RCC 7860 (cell line): Measurements from ENCODE around the gene FOXK2.
"Not testable (repeated sequence)": the region's sequence is repeated elsewhere in the genome, so short reads cannot be mapped to it uniquely, and the experiment has no call there.

Experiments
- DNase-seq: peaks from one replicate; pipeline ENCODE4 v3.0.0-alpha.2; 2015; ENCODE audit warnings: low spot score
- FAIRE-seq: peaks from 2 replicates; lab custom pipeline; 2012; peaks lifted over from hg19 to GRCh38; lab: Jason Lieb, UNC

FOXK2 gene

DNA sequence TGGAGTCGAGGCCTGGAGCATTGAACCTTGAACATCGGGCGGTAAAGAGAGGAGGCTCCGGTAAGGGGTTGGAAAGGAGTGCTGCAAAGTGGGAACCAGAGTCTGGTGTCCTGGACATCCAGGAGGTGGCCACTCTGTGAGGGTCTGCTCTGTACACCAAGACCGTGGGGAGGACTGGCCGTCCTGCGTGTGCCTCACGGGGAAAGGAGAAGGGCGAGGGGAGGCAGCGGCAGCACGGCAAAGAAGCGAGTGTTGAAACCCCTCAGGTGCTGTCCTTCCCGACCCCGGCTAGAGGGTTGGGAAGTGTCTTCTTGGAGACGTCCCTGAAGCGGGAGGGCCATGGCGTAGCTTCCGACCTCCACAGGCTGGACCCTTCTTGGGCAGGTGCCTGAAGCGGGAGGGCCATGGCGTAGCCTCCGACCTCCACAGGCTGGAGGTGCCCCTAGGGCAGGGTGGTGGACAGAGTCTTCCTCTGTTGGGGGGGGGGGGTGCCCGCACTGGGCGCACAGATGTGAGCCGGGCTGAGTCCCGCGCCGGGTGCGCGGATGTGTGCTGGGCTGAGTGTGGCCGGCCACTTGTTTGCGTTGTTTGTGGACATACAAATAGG, 42.0 kb downstream of the FOXK2 start:
- no peak for FAIRE-seq
- no peak for DNase-seq

DNA sequence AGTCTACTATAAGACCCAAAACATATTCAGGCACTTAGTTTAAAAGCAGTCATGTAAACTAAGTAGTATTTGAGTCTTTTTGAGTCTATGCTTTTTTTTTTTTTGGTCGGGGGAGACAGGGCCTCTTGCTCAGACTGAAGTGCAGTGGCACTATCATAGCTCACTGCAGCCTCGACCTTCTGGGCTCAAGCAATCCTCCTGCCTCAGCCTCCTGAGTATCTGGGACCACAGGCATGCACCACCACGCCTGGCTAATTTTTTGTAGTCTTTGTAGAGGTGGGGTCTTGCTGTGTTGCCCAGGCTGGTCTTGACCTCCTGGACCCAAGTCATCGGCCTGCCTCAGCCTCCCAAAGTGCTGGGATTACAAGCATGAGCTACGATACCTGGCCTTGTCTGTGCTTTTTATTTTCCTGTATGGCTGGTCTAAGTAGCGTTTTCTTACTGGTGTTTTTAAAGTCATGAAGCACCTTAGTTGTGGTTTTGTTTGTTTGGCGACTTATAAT, 43.2 kb downstream of the FOXK2 start:
- not testable (repeated sequence) for FAIRE-seq, DNase-seq

DNA sequence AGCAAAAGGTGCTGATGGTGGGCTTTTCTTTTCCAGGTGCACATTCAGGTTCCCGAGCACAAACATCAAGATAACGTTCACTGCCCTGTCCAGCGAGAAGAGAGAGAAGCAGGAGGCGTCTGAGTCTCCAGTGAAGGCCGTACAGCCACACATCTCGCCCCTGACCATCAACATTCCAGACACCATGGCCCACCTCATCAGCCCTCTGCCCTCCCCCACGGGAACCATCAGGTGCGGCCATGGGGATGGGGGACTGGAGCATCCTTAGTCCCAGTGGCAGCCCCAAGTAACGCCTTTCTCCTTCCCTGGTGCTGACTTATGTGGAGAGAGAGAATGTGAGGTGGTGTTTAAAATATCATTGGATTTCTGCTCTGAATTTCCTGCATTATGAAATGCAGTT, 43.8 kb downstream of the FOXK2 start:
- FAIRE-seq, result no peak

DNA sequence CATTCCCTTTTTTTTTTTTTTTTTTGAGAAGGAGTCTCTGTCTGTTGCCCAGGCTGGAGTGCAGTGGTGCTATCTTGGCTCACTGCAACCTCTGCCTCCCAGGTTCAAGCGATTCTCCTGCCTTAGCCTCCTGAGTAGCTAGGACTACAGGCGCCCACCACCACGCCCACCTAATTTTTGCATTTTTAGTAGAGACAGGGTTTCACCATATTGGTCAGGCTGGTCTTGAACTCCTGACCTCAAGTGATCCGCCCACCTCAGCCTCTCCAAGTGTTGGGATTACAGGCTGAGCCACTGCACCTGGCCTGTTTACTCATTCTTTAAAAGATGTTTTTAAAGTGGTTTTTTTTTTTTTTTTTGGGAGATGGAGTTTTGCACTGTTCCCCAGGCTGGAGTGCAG, 44.2 kb downstream of the FOXK2 start:
- not testable (repeated sequence) for FAIRE-seq, DNase-seq

More for the DNA sequence above, 43.8 kb downstream of the FOXK2 start:
- no peak for DNase-seq

DNA sequence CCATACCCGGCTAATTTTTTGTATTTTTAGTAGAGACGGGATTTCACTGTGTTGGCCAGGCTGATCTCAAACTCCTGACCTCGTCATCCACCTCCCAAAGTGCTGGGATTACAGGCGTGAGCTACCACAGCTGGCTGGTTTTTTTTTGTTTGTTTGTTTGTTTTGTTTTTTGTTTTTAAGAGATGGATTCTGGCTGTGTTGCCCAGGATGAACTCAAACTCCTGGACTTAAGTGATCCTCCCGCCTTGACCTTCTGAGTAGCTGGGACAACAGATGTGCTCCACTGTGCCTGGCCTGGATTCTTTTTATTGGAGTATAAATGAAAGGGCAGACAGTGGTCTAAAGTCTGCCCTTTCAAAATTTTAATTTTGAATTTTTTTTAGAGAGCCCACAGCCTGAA, 44.7 kb downstream of the FOXK2 start:
- no peak for DNase-seq
- FAIRE-seq, result no peak

DNA sequence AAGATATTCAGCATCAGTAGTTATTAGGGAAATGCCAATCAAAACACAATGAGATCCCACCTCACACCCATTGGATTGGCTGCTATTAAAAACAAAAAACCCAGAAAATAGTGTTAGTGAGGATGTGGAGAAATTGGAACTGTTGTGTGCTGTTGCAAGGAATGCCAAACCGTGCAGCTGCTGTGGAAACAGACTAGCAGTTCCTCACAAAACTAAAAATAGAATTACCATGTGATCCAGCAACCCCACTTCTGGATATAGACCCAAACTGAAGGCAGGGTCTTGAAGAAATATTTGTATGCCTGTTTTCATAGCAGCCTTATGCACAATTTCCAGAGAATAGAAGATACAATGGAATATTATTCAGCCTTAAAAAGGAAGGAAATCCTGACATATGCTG, 46.0 kb downstream of the FOXK2 start:
- FAIRE-seq (no peak), DNase-seq (no peak)

DNA sequence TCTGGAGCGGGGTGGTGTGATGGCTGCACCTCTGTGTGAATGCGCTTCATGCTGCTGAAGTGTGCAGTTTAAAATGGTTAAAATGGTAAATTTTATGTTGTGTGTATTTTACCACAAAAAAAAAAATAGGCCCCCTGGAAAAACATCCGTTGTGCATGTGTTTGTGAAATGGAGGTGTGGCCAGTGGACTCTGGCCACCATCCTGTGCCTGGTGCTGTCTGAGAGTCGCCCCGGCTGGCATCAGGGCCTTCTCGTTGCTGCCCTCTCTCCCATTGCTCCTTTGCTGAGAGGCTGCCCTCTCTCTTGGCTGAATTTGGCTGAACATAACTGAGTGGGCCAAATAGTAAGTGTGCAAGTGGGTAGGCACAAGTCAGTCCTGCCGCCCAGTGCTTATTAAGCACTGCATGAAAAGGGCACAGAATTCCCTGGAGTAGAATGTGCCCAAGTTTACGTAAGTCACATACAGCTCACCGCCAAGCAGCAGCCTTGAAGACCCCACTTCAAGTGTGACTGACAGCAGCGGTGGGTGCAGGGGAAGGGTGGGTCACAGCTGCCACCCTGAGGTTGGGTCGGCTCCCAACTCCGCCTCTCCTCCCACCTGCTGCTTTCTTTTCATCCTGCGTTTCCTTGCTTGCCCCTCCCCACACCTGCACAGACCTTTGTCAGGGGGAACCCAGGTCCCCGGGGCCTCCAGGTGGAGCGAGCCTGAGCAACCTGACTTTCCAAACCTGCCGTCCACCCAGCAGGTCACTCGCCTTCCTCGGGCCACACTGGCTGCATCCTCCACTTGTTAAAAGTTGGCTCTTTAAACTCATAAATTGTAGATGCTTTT, 46.8 kb downstream of the FOXK2 start:
- DNase-seq, result no peak

DNA sequence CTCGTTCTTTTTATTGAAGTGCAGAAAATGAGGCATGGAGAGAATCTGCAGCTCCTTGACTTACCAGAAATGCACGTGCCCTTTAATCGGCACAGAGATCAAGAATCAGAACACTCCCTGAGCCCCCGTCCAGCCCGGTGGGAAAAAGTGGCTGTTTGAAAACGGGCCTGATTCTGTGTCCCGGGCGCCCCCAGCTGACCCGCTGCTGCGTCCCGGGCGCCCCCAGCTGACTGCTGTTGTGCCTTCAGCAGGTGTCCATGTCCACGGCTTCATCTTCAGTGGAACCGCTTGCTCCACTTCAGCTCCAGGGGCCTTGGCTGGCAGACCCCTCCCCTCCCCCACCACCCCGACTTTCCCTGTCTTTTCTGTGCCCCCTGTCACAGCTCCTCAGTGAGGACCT, 47.8 kb downstream of the FOXK2 start:
- FAIRE-seq (no peak), DNase-seq (no peak)

More for the DNA sequence above, 46.8 kb downstream of the FOXK2 start:
- FAIRE-seq, result no peak

DNA sequence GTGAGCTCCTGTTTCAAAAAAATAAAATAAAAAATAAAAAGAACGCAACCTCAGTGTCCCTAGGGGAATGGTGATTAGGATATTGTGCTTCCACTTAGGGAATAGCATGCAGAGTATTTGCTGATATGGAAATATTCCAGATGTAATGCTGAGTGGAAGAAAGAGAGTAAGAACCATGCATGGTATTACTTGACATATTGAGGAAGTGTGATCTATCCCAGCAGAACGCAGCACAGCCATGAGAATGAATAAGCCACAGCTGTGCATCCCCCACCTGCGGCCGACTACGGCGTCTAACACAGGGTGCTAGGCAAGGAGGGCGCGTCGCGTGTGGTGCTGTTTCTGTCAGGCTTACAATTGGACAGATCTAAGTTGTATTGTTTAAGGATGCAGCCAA, 49.5 kb downstream of the FOXK2 start:
- FAIRE-seq (no peak), DNase-seq (no peak)

DNA sequence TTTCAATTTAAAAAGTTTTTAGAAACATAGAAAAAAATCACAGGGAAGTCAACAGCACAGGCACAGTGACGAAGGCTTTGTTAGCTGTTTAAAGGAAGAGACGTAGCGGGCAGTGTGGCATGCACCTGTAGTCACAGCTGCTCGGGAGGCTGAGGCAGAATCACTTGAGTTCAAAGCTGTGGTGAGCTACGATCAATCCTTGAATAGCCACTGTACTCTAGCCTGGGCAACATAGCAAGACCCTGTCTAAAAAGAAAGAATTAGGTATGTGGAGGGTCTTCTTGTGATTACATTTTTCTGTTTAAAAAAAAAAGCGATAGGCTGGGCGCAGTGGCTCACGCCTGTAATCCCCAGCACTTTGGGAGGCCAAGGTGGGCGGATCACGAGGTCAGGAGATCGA, 50.1 kb downstream of the FOXK2 start:
- no peak for DNase-seq
- no peak for FAIRE-seq

DNA sequence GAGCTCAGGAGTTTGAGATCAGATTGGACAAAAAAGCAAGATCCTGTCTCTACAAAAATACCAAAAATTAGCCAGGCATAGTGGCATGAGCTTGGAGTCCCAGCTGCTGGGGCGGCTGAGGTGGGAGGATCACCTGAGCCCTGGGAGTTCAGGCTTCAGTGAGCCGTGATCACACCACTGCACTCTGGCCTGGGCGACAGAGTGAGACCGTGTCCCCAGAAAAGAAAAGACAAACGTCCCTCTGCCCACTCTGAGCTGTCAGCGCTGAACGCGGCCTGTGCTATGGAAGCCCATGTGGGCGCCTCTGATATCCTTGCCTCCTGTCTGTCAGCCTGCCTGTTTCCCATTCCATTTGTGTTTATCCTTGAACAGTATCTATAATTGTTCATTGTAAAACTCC, 50.7 kb downstream of the FOXK2 start:
- DNase-seq (no peak), FAIRE-seq (no peak)

DNA sequence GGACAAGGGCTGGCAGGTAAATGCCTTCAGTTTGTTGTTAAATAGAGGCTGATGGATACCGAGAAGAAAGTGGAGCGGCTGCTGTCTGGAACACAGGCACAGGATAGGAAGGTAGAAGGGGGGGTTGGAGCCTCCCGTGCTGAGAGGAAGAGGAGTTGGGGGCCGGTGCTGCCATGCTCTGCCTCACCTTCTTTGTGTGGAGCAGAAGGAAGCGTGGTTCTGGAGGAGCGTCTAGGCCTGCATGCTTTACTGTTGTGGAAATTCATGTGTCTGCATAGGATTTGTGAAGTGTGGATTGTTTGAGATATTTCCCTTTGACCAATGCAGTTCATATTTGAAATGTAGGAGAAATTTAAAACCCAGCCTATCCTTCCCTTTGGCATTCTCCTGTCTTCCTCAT, 52.3 kb downstream of the FOXK2 start:
- DNase-seq (no peak), FAIRE-seq (no peak)

DNA sequence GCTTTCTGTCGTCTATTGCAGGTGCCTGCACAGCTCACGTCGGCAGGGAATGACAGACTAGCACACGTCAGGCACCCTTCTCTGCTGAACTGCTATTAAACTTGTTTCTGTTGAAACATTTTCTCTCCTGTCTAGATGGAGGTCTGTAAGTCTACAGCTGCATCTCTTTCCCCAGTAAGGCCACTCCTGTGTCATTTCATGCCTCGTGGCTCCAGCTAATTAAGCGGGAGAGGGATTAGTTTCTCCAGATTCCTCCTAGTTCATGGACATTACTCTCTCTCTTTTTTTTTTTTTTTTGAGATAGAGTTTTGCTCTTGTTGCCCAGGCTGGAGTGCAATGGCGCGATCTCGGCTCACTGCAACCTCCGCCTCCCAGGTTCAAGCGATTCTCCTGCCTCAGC, 54.5 kb downstream of the FOXK2 start:
- FAIRE-seq (no peak), DNase-seq (no peak)

DNA sequence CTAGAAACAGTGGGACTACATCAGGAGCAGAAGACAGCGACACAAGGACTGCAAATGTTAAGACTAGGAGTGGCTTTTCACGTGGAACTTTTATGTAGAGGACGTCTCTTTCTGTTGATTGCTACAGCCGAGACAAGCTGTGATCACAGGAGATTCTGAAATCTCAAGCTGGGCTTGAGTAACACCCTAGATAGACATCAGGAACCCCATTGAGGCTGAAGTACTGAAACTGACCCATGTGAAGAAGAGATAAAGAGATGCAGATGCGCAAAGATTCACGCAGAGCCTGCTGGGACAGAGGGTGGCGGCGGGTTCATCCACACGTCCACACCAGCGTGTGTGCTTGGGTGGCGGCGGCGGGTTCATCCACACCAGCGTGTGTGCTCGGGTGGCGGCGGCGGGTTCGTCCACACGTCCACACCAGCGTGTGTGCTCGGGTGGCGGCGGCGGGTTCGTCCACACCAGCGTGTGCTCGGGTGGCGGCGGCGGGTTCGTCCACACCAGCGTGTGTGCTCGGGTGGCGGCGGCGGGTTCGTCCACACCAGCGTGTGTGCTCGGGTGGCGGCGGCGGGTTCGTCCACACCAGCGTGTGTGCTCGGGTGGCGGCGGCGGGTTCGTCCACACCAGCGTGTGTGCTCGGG, 56.2 kb downstream of the FOXK2 start:
- not testable (repeated sequence) for FAIRE-seq, DNase-seq

DNA sequence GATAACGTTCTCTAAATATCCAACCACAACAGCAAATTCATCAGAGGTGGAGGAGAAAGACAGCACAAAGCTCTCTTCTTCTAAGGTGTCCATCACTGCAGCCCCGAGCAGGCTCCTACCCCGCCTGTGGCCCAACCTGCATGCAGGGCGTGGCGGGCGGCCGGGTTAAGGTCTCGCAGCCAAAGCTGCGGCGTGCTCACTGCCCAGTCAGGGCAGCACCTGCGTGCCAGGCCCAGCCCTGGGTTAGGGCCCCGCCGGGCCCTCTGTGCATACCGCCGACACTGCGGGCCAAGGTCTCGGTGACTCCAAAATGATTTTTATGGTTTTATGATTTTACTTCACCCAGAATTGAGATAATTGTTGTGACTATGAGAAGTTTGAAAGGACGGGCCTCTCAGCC, 57.8 kb downstream of the FOXK2 start:
- FAIRE-seq (no peak), DNase-seq (no peak)

DNA sequence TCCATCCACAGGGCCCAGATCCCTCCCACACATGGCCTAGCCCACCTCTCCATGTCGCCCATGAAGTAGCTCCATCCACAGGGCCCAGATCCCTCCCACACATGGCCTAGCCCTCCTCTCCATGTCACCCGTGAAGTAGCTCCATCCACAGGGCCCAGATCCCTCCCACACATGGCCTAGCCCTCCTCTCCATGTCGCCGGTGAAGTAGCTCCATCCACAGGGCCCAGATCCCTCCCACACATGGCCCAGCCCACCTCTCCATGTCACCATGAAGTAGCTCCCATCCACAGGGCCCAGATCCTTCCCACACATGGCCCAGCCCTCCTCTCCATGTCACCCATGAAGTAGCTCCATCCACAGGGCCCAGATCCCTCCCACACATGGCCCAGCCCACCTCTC, 60.4 kb downstream of the FOXK2 start:
- not testable (repeated sequence) for FAIRE-seq

DNA sequence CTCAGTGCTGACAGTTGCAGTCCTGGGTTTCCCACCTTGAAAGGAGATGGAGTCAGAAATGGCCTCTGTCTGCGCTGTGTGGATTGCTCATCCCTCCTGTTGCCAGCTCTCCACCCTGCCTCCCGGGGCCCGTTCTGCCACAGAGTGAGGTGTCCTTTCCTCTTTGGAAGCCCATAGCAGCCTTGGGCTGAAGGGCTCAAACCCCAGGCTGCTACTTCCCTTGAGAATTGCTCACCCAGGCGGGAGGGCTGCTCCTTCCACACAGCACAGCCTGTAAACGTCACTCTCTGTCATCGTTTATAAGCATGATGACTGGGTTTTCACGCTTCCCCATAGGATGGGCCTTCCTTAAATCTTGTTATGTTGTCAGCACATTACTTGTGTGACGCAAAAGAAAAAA, 62.7 kb downstream of the FOXK2 start:
- no peak for DNase-seq
- no peak for FAIRE-seq

More for the DNA sequence above, 60.4 kb downstream of the FOXK2 start:
- not testable (repeated sequence) for DNase-seq

DNA sequence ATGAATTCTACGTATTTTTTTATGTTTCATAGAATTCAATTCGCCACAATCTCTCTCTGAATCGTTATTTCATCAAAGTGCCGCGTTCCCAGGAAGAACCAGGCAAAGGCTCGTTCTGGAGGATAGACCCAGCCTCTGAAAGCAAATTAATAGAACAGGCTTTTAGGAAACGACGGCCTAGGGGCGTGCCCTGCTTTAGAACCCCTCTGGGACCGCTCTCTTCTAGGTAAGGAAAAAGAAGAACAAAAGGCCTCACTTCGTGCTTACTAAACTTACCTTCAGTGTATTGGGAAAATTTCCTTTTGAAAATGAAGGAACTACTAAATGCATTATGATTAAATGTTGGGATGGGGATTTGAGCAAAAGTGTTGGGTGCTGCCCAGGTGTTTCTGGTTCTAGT, 63.2 kb downstream of the FOXK2 start:
- DNase-seq (no peak), FAIRE-seq (no peak)

DNA sequence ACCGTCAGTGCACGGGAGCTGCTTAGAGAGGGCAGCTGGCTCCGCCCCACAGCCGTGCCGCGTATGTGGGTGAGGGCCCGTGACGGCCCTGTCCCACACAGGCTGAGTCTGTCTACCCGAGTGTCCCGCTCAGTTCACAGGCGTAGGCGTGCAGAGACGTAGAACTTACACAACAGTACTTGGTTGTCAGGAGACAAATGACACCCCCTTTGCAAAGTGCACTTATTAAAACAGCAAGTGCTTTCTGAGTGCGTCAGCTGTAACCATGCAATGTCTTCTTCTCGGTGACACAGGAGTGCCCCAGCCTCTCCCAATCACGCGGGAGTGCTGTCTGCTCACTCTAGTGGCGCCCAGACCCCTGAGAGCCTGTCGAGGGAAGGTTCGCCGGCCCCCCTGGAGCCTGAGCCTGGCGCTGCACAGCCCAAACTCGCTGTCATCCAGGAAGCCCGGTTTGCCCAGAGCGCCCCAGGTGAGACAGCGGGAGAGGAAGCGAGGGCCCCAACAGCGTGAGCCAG, 64.2 kb downstream of the FOXK2 start:
- FAIRE-seq, result no peak

DNA sequence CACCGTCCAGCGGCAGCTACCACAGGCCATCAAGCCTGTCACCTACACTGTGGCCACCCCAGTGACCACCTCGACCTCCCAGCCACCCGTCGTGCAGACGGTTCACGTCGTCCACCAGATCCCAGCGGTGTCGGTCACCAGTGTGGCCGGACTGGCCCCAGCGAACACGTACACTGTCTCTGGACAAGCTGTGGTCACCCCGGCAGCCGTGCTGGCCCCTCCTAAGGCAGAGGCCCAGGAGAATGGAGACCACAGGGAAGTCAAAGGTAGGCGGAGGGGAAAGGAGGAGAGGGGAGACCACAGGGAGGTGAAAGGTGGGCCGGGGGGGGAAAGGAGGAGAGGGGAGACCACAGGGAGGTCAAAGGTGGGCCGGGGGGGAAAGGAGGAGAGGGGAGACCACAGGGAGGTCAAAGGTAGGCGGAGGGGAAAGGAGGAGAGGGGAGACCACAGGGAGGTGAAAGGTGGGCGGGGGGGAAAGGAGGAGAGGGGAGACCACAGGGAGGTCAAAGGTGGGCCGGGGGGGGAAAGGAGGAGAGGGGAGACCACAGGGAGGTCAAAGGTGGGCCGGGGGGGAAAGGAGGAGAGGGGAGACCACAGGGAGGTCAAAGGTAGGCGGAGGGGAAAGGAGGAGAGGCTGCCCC, 66.5 kb downstream of the FOXK2 start:
- not testable (repeated sequence) for FAIRE-seq, DNase-seq

More for the DNA sequence above, 64.2 kb downstream of the FOXK2 start:
- no peak for DNase-seq
